HG02885 (cell line): Measurements from ENCODE around the gene TGIF1.
"Not testable (repeated sequence)": the region's sequence is repeated elsewhere in the genome, so short reads cannot be mapped to it uniquely, and the experiment has no call there.

Source experiments
- ATAC-seq: cut with Tn5 transposase; IDR thresholded peaks from one replicate; pipeline ENCODE4 v1.9.1; 2021; ENCODE audit warnings: mild to moderate bottlenecking; ENCODE audit not compliant: unreplicated experiment, poor library complexity

Gene TGIF1

DNA sequence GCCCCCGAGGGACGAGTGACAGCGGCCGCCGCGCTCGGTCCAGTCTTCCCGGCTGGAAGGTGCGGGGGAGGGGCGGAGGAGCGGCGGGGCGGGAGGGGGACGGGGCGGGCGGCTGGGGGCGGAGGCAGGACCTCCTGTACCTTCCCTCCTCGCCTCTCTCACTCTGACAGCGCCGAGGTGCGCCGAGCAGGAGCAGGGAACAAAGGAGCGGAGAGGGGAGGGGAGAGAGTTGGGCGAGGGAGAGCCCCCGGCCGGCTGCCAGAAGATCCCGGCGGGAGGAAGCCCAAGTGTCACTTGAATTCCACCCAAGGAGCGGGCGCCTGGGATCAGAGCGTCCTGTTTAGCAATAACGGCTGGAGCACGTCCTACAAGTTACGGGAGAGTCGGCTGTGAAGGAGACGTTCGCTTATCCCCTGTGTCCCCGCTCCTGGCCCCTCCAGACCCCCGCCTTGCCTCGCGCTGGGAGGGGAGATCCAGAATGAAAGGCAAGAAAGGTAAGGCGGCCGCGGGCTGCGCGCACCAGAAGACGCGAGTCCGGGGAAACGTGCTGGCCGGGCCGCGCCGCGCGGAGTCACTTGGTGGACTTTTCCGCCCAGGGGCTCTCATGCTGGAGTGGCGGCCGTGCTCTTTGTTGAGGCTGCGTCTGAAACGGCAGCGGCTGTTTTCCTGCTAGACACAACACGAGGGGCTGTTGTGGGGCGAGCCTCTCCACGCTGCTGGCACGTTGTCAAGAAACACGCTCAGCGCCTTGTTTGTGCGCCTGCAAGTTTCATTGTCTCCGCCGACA is at the start of gene TGIF1:
TGIF1 (plus strand) TSS at position 161 of the 787 bp plus-strand sequence; CDS start at position 479, 318 bp downstream.
- ATAC-seq = no peak

DNA sequence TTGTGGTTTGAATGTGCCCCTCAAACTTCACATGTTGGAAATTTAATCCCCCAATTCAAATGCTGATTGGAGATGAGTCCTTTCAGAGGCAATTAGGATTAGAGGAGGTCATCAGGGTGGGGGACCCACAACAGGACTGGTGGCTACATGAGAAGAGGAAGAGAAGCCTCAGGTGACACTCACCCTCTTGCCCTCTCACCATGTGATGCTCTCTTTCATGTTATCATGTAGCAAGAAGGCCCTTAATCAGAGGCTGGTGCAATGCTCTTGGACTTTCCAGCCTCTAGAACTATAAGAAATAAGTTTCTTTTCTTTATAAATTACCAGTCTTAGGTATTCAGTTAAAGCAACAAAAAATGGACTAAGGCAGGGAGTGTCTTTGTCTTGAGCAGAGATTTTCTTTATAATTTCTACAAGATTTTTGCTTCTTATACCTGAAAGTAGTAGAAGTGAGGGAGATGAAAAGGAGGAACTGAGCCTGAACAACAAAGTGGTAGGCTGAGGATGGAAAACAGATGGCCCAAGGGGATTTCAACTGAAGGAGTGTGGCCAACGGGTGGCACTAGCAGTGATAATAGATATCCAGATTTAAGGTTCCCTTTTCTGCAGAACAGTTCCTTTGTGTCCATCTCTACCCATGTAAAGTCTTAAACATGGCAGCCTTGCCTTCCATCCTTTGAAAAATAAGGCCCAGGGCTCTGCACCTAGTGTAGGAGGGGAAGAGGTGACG is 49.2 kb upstream of the TGIF1 start:
- ATAC-seq = no peak

DNA sequence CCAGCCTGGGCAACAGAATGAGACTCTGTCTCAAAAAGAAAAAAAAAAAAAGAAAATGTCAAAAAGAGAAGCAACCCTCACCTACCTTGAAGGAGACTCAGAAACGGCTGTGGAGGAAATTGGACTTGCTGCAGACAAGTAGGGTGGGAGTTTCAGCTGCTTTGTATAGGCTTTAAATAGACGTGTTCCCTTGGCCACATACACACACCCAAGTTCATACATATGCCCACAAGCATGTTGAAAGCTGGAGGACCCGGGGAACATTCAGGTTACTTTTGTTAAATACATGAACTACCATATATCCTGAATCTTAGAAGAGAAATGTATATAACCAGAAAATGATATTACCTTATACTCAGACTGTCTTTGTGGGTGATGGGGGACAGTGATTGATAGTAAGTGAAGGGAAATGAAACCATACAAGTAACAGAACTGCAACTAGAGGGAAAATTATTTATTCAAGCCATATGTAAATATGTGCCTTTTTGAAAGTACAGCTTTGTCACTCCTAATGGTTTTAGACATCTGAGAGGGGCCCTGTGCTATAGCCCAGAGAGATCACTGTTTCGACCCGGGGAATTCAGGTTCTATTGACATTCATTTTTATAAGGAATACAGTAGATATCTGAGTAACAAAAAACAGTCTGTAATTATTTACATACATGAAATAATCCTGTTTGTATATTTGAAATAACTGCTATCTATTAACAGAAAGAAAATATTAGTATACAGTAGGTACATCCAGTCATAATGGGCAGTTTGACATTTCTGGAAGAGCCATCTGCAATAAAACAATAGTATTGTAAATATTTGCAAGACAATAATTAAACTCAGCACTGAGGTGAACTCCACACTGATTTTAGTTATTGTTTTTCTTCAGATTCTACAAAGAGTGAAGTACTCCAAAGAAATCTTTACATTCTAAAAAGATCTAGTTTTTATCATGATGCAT is 48.0 kb upstream of the TGIF1 start:
- ATAC-seq = peak; percentile 91

DNA sequence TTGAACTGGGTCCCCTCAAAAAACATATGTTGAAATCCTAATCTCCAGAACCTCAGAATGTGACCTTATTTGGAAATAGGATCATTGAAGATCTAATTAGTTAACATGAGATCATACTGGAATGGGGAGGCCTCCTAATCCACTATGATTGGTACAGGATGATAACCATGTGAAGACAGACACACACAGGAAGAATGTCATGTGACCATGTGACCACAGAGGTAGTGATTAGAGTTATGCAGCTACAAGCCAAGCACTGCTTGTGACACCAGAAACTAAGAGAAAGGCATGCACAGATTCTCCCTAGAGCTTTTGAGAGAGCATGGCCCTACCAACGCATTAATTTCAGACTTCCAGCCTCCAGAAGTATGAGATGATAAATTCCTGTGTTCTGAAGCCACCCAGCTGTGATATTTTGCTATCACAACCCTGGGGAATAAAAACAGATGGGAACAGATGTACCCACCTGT is 47.0 kb upstream of the TGIF1 start:
- no peak for ATAC-seq

DNA sequence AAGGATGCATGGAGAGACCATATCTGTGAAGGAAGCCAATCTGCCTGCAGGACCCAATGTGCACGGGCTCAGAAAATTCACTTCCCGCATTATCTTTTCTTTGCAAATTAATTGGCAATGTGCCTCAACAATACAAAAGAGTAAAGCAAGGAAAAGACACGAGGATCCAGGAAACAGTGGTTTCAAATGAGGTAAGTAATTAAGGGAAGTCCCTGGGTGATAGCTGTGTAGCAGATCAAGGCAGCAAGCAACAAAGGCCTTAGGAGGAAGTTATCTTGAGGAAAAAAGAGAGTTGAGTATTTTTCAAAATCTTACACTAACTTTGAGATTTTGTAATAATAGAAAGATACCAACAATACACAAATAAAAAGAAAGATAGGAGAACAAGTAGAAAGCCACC is 44.3 kb upstream of the TGIF1 start:
- ATAC-seq = no peak

DNA sequence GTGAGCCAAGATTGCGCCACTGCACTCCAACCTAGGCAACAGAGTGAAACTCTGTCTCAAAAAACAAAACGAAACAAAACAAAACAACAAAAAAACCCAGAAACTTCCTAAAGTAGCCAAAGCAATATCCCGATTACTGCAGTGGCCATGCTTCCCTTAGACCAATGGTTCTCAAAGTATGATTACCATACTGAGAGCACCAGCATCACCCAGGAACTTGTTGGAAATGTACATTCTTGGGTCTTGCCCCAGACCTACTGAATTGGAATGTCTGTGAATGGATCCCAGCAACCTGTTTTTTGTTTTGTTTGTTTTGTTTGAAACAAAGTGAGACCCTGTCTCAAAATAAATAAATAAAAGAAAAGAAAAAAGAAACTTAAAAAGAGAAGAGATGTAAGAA is 41.9 kb upstream of the TGIF1 start:
- no peak for ATAC-seq

DNA sequence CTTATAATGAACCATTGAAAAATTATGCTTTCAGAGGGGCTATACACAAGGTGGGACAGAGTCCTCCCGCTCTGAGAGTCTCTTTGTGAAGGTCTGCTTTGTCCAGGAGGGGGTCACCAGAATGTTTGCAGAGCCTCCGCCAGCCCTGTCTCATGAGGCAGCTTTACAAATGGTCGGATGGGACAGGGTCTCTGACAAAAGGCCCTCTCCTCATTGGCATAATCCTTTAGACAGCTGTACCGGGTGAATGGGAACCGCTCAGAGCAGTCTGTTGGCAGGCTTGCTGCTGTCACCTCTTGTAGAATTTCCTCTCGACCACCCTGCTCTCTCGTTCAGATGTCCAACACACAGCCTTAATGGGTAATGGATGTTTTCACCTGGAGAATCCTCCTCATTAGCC is 40.2 kb upstream of the TGIF1 start:
- no peak for ATAC-seq

DNA sequence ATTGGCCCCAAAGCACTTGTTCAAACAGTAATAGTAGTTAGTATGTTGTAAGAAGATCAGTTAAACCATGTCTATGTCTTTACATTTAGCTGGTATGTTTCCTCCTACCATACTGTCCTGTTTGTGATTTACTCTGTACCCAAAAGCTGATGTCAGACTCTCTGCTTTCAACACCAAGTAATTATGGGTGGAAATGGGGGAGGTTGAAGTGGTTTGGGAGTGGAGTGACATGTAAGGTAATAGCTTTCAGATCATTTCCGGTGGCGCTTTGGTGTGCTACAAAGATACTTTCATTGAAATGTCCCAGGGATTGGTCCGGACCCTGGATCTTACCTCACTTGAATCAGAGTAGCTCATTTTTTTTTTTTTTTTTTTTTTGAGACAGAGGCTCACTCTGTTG is 39.7 kb upstream of the TGIF1 start:
- ATAC-seq = no peak

DNA sequence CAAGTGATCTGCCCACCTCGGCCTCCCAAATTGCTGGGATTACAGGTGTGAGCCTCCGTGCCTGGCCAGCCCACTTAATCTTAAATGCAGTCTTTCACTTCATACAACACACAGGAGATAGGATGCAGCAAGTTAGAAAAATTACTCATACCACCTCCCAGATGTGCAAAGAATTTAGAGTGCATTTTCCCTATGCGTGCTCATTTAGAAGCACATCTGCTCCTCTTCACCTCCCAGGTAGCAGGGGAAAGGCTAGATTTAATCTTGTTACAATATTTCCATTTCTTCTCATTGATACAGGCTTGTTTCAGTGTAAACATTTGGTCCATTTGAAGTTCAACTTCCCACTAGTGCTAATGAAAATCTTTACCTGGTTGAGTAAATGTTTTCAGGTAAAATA is 39.1 kb upstream of the TGIF1 start:
- ATAC-seq = not testable (repeated sequence)

DNA sequence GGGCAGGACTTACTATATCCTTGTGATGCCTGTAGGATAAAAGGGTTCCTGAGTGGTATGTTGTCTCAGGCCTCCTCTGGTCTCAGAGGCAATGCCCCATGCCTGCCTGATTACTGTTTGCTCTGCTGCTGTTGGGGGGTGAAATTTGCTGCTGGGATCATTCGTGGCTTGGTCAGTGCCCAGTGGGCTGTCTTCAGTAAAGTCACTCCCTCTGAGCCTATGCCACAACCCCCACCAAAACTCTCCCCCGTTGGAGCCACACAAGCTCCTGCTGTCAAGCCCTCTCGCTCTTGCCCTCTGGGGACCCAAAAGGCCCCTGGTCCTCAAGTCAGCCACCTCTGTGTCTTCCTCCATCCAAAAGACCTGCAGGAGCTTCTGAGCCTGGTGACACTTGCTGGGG is 38.6 kb upstream of the TGIF1 start:
- ATAC-seq = no peak

DNA sequence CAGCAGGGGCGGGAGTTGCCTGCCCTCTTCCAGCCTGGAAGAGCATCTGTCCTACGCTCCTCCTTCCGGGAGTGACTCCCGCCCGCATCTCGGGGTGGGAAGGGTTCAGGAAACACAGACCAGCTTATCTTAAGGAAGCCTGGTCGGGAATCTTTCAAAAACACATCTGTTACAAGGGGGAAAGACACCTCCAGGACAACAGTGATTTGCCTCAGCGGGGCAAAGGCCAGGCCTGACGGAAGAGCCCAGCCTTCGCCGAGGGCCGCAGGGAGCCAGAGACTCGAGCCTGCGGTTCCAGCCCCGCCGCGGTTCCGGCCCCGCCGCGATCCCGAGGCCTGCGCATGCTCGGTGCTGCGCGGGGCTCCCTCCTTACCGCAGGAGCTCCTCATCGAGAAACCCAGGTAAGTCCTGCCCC is 38.1 kb upstream of the TGIF1 start:
- no peak for ATAC-seq

DNA sequence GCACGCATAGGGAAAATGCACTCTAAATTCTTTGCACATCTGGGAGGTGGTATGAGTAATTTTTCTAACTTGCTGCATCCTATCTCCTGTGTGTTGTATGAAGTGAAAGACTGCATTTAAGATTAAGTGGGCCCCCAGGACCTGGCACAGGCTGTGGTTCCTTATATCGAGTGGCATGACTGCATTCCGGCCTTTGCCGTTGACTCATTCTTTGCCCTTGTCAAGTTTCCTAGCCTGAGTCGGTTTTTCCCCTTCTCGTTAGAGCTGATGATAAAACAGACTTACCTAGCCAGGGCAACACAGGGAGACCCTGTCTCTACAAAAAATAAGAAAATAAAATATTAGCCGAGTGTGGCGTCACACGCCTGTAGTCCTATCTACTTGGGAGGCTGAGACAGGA is 37.4 kb upstream of the TGIF1 start:
- not testable (repeated sequence) for ATAC-seq

DNA sequence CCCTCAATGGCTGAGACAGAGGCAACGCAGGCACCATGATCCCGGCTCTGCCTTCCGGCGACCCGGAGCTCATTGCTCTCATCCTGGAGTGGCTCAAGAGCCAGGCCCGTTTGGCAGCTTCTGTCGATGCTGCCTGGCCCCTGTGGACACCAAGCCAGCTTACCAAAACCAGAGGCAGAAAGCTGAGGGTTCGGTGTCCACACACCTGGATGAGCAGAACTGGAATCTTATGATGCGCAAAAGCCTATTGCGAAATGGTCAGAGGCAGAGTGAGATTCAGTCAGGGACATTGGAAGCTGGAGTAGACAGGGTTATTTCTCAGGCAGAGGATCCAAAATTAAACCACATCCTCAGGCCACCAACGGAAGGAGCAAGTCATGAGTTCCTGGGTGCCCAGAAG is 34.9 kb upstream of the TGIF1 start:
- no peak for ATAC-seq

DNA sequence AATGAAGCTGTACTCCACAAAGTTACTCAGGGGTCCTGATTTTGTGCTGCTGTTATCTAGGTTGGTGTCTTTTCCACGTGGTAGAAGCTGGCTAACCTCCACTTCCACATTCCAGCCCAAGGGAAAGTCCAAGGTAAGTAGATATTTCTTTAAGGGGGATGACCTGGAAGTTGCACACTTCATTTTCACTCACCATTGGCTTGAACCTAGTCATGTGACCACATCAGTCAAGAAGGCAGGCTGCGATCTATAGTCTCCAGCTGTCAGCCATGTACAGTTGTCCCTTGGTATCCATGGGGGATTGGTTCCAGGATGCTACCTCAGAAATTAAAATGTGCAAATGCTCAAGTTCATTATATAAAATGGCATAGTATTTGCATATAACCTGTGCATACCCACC is 31.9 kb upstream of the TGIF1 start:
- no peak for ATAC-seq

DNA sequence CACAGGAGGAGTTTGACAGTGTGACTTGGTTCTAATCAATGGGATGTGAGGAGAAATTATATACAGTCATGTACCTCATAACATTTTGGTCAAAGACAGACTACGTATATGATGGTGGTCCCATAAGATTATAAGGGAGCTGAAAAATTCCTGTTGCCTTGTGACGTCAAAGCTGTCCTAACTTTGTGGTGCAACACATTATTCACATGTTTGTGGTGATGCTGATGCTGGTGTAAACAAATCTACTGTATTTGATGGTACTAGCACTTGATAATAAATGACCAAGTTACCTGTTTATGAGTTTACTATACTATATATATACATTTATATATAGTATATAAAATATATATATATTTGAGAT is 29.1 kb upstream of the TGIF1 start:
- ATAC-seq = no peak

DNA sequence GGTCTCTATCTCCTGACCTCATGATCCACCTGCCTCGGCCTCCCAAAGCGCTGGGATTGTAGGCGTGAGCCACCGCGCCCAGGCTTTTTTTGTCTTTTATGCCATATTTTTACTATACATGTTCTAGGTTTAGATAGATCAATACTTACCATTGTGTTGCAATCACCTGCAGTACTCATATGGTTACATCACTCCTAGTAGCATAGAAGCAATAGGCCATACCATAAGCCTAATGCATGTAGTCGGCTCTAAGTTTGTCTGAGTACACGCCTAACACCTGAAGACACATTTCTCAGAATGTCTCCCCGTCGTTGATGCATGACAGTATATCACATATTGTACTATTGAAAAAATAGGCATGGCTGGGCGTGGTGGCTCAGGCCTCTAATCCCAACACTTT is 27.1 kb upstream of the TGIF1 start:
- no peak for ATAC-seq

DNA sequence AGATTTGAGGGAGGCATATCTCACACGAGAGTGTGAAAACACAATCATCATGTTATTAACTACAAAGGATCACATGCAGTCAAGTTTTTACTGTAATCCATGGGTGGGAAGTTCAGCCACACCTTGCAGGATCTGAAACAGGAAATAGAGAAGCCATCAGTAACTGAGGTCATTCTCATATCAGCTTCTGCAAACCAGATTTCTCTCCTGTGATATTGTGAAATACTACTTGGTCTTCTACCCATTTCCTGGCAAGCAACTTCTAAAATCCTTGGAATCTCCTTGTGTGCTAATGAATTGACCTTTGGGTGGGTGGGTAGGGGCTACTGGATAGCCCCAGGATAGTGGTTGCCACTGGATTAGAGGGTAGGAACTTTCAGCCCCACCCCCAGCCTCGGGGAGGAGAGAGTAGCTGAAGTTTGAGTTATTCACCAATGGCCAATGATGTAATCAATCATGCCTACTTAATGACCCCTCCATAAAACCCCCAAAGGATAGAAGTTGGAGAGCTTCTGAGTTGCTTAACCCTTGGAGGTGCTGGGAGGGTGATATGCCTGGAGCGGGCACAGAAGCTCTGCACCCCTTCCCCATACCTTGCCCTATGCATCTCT is 25.6 kb upstream of the TGIF1 start:
- no peak for ATAC-seq

DNA sequence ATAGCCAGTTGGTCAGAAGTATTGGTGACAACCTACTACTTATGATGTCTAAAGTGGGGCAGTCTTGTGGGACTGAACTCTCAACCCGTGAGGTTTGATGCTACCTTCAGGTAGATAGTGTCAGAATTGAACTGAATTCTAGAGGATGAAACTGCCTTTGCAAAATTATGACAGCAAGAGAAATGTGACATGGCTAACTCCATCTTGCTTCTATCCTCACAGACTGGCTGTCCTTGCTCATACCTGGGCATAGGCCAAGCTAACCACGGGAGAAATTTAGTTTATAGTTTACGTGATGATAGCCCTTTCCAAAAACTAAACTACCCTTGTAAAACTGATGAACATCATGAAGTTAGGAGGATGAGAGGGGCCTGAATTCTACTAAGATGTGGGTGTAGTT is 24.9 kb upstream of the TGIF1 start:
- ATAC-seq = no peak

DNA sequence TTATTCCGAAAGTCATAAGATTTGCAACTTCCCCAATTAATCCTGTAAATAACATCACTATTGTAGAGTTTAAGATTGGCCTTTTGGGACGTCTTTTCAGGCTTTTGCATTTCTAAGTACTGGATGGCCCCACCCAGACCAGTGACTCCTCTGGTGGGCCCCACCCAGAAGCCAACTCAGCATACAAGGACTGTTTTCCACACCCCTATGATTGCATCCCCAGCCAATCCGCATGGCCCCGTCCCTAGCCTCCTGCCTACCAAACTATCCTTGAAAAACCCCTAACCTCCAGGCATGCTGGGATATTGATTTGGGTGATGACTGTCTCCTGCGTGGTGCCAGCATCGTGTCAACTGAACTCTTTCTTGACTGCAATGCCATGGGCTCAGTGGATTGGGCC is 24.5 kb upstream of the TGIF1 start:
- no peak for ATAC-seq

DNA sequence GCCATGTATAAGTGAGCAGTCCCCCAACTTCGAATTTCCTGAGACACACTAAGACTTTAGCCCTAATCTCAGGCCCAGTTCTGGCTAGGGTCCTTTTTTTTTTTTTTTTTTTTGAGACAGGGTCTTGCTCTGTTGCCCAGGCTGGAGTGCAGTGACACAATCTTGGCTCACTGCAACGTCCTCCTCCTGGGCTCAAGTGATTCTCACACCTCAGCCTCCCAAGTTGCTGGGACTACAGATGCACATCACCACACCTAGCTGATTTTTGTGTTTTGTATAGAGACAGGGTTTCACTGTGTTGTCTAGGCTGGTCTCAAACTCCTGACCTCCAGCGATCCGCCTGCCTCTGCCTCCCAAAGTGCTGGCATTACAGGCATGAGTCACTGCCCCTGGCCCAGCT is 23.9 kb upstream of the TGIF1 start:
- no peak for ATAC-seq
